HG03432 (cell line): ENCODE data around the gene NR2F1-AS1.

Experiments
- ATAC-seq: cut with Tn5 transposase; IDR thresholded peaks from one replicate; pipeline ENCODE4 v1.9.1; 2021; ENCODE audit warnings: mild to moderate bottlenecking, moderate library complexity; ENCODE audit not compliant: unreplicated experiment

Gene NR2F1-AS1

GRCh38 chr5:93580927-93581445 lies at the start of gene NR2F1-AS1:
Gene NR2F1-AS1 (minus strand): TSS chr5:93581219.
- peak; percentile 21 for ATAC-seq

DNA sequence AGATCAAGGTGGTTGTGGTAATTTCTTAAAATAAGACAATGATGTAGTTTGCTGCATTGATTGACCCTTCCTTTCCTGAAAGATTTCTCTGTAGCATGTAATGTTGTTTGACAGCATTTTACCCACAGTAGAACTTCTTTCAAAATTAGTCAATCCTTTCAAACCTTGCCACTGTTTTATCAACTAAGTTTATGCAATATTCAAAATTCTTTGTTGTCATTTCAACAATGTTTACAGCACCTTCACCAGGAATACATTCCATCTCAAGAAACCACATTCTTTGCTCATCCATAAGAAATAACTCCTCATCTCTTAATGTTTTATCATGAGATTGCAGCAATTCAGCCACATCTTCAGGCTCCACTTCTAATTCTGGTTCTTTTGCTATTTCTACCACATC lies 45.8 kb upstream of the NR2F1-AS1 start:
- no peak for ATAC-seq

DNA sequence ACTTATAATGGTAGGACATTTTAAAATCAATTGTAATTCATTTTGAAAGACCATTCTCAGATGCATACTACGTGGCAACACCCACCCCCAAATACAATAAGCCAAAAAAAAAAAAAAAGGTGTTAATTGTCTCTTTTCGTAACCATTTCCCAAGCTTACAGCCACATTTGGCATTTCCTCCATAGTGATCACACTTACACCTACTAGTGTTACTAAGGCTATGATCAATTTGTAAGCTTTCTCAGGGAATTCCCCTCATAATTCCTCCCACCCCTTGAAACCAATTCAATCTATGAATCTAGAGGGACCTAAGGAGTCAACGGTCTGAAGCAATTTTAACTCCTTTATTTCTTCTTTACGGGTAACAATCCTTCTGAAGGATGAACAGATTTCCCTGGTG lies 42.1 kb upstream of the NR2F1-AS1 start:
- ATAC-seq: no peak

- no peak for ATAC-seq
Measured at GRCh38 chr5:93622240-93622885, 41.3 kb upstream of the NR2F1-AS1 start.

- no peak for ATAC-seq
Measured at GRCh38 chr5:93621327-93621798, 40.3 kb upstream of the NR2F1-AS1 start.

DNA sequence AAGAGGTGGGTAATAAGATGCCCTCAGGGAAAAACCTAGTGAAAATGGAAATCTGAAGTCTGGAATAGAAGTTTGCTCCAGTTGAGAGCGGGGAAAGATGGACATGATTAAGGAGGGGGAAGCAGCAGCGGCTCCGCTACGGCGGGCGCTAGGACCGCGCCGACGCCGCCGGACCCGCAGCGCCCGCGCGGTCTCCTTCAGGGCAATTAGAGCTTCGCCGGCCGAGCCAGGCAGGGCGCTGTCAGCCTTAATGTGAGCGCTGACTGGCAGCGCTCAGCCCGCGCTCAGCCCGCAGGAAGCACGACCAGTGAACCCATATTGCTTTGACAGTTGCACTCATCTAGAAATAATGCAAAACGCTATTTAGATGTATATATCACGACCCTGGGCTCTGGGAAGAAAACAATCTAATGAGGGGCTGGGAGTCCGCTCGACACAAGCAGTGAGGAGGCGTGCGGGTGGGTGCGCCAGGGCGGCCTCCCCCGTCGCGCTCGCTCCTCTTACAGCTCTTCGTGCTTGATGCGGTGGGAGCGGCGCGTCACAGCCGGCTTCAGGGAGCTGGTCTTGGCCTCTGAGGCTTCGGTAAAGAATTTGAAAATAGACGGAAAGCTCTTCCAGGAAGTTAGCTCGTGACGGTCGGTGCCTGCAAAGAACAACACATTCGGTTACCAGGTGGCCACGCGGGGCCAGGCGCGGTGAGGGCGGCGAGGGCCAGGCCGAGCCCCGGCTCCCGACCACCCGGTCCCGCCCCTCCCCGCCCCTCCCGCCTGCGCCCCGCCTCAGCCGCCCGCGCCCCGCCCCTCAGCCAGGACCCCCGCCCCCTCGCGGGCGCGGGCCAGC lies 39.7 kb upstream of the NR2F1-AS1 start:
- peak; percentile 99 for ATAC-seq

DNA sequence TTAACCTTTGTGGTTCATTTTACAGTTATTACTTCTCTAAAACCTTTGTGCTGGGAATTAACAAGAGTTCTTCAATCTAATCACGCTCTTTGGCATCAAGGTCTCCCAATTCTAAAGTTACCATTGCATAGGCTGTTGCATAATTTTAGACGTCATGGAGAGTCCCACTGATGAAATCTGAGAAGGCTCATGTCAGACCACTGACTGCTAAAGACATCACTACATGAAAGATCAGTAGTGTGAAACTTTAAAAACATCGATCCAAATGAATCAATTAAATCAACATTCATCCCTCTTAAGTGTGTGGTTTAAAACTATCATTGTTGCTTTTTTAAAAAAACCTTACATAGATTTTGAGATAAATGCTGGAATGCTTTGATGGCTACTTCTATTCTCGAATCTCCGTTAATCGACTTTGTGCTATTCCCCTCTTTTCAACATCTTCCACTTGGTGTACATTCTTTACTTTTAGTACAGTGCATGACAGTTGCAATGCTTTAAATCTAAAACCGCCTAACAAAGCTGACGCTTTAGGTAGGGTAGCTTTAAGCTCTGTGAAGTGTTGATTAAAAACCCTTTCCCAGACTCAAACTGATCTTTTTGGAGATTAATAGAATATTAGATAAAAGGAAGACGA lies 35.6 kb upstream of the NR2F1-AS1 start:
- no peak for ATAC-seq

- no peak for ATAC-seq
Measured at GRCh38 chr5:93612855-93613243, 31.8 kb upstream of the NR2F1-AS1 start.

GRCh38 chr5:93611976-93612854 lies 31.2 kb upstream of the NR2F1-AS1 start:
- ATAC-seq: no peak

- ATAC-seq: no peak
Measured at GRCh38 chr5:93611273-93611975, 30.4 kb upstream of the NR2F1-AS1 start.

DNA sequence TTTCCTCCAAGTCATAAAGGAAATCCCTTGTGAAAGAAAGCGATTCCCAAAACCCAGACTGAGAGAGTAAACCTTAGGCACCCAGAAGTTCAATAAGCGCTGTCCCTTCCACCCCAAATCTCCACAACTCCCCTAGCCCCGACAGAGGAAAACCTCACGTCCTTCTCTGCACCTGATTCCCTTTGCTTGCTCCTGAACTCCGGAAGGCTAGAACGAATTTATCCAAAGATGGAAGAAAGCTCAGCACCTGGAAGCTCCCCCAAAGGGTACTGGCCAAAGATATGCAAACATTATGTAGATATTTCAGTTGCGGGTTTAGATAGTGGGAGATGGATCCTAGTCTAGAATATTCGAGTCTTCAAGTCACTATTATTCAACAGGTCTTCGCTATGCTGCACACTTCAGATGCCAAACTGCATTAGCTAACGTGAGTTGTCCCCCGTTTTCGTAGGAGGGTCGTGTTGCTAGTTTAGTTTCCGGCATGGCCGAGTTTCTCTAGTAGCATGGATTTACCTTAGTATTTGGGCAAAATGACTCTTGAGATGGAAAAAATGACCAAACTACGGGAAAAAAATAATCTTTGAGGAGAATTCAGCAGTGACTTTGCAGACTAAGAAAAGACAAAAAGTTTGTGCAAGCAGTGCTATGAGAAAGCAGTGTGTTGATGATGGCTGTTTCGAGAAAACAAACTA lies 29.7 kb upstream of the NR2F1-AS1 start:
- no peak for ATAC-seq

DNA sequence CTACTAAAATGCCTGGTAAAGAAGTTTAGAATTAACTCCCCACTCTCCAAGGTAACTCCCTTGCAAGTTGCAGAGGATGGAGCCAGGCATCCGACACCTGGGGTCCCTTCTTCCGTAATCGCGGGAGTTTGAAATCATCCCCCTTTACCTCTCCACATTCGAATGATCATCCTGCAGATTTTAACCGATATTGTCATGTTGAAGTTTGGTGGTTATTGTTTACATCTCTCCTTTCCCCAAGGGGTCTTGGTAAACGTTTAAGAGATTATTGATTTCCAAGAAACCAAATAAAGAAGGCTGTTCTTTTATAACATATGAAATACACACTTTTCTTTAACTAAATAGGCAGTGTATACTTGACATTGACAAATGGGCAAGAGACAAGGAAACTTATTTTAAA lies 28.7 kb upstream of the NR2F1-AS1 start:
- ATAC-seq: no peak

DNA sequence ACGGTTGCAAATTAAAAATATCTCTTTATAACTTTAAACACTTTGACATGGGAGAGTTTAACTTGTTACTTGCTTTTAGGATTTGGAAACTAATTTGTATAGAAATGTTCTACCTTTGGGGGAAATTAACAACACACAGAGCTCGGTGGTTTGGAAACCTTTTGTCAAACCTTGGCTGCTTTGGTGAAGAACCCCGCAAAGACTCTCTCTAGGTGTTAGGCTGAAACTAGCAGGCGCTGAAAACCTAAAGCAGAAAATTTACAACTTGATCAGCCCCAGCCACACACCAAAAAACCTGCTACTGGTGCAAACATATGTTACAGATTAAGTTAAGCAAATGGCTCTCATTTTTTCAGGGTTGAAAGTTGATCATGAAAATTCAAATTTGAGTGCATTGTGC lies 27.8 kb upstream of the NR2F1-AS1 start:
- no peak for ATAC-seq

- ATAC-seq: peak; percentile 80
Measured at GRCh38 chr5:93607367-93608258, 26.6 kb upstream of the NR2F1-AS1 start.

DNA sequence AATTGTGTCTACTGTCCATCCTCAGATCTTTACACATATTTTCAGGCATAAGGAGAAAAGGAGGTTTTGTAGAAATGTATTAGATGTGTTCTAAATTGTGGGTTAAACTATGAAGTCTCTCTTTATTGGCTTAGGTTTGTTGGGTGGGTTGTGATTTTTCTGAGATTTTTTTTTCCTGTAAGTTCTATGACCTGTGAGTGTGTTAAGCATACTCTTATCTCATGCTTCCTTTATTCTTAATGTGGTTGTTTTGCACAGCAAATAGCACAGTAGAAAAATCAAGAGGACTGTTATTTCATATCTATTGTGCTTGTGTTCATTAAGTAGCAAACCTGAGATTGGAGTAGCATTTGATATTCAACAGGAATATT lies 25.3 kb upstream of the NR2F1-AS1 start:
- ATAC-seq: no peak

- ATAC-seq: no peak
Measured at GRCh38 chr5:93604644-93605515, 23.9 kb upstream of the NR2F1-AS1 start.
